Endothelial cell of umbilical vein (primary cell): ENCODE results near the gene KIAA1549. TPM values are rescaled to one million over a fixed set of nuclear protein-coding genes. Genes with fewer than 3 reads are reported as not detected.

Experiments
- BruUV-seq: library from RNA; stranded (reverse); fragments of 400-500 nt; replicated peaks from 2 replicates; lab custom pipeline; 2021; lab: Mats Ljungman, UMichigan
- CTCF ChIA-PET: fragments of 300-600, 350-600 bp; sonication (Branson Sonifier 250); formaldehyde crosslinking; loops from one replicate; lab custom pipeline; 2021; ENCODE audit warnings: antibody characterized with exemption, inconsistent platforms; lab: Charles Lee
- POLR2A ChIA-PET: fragments of 300-600, 350-600 bp; sonication (Branson Sonifier 250); formaldehyde crosslinking; loops from one replicate; lab custom pipeline; 2021; ENCODE audit warnings: antibody characterized with exemption, inconsistent platforms; lab: Charles Lee
- DNase-seq: peaks from one replicate; pipeline ENCODE4 v3.0.0-alpha.2; 2011; ENCODE audit warnings: low read depth, low spot score
- FAIRE-seq: peaks from 2 replicates; lab custom pipeline; 2011; peaks lifted over from hg19 to GRCh38; lab: Jason Lieb, UNC
- H2AFZ ChIP-seq: 2 replicates; pipeline ENCODE4 v1.6.0; 2012; ENCODE audit warnings: low read depth, low read length, control low read depth, inconsistent platforms
- H3K27ac ChIP-seq: 2 replicates; pipeline ENCODE4 v1.5.1; 2011; ENCODE audit warnings: low read depth, mild to moderate bottlenecking, control low read depth, low read length, moderate library complexity; ENCODE audit not compliant: insufficient read depth
- H3K27me3 ChIP-seq, 2 experiments: 2 replicates each; pipeline versions ENCODE4 v1.6.0 to v1.6.1; 2011; ENCODE audit warnings: low read length in 2 of 2, mixed read lengths in 1 of 2; ENCODE audit not compliant: control insufficient read depth in 2 of 2, insufficient read depth in 2 of 2
- H3K36me3 ChIP-seq, 2 experiments: 2 replicates in 1 of 2; 3 replicates in 1 of 2; pipeline ENCODE4 v1.5.1; 2011; ENCODE audit warnings: low read length in 2 of 2, mild to moderate bottlenecking in 1 of 2, moderate library complexity in 1 of 2; ENCODE audit not compliant: control insufficient read depth in 2 of 2, insufficient read depth in 2 of 2; ENCODE audit errors: extremely low read depth in 1 of 2
- H3K4me1 ChIP-seq: 3 replicates; pipeline ENCODE4 v1.5.1; 2011; ENCODE audit warnings: mild to moderate bottlenecking, low read length; ENCODE audit not compliant: control insufficient read depth, insufficient read depth; ENCODE audit errors: extremely low read depth
- H3K4me2 ChIP-seq: 2 replicates; pipeline ENCODE4 v1.6.1; 2011; ENCODE audit warnings: low read length, control low read depth, mixed read lengths; ENCODE audit not compliant: insufficient read depth
- H3K4me3 ChIP-seq, 3 experiments: fragments of 200-600 bp in 1 of 3; sonication (generic), shearing (Covaris generic) in 1 of 3; replicated peaks in 1 of 3; 2 replicates each; pipeline ENCODE4 v1.5.1; 2011 to 2016; ENCODE audit warnings: control low read depth in 3 of 3, low read length in 3 of 3, mild to moderate bottlenecking in 2 of 3, inconsistent platforms in 1 of 3, low read depth in 1 of 3, moderate library complexity in 1 of 3; ENCODE audit not compliant: insufficient read depth in 1 of 3
- H3K79me2 ChIP-seq: 2 replicates; pipeline ENCODE4 v1.6.0; 2012; ENCODE audit warnings: low read length, inconsistent platforms; ENCODE audit not compliant: control insufficient read depth, insufficient read depth
- H3K9ac ChIP-seq: replicated peaks from 2 replicates; pipeline ENCODE3; 2011; ENCODE audit warnings: low read length, control low read depth; ENCODE audit not compliant: insufficient read depth; ENCODE audit errors: extremely low read depth
- H3K9me1 ChIP-seq: replicated peaks from 3 replicates; pipeline ENCODE4 v1.6.0; 2011; ENCODE audit warnings: mild to moderate bottlenecking, low read length; ENCODE audit not compliant: control insufficient read depth, insufficient read depth; ENCODE audit errors: extremely low read depth
- H3K9me3 ChIP-seq: replicated peaks from 2 replicates; pipeline ENCODE4 v1.5.1; 2012; ENCODE audit warnings: low read length, inconsistent platforms; ENCODE audit not compliant: control insufficient read depth, insufficient read depth
- H4K20me1 ChIP-seq: replicated peaks from 2 replicates; pipeline ENCODE3; 2011; ENCODE audit warnings: mild to moderate bottlenecking, low read length; ENCODE audit not compliant: control insufficient read depth, insufficient read depth; ENCODE audit errors: extremely low read depth
- FOS ChIP-seq: IDR thresholded peaks from 2 replicates; pipeline ENCODE4 v1.6.1; 2011; ENCODE audit warnings: mild to moderate bottlenecking, low read length, moderate library complexity, borderline replicate concordance; ENCODE audit not compliant: insufficient read depth
- GATA2 ChIP-seq: IDR thresholded peaks from 2 replicates; pipeline ENCODE4 v1.7.0; 2011; ENCODE audit warnings: low read depth, mild to moderate bottlenecking, moderate library complexity, mixed read lengths, low read length; ENCODE audit not compliant: insufficient read length, insufficient read depth
- MYC ChIP-seq: IDR thresholded peaks from one replicate; pipeline ENCODE4 v1.6.1; 2011; ENCODE audit warnings: mild to moderate bottlenecking, low read depth, low read length
- POLR2AphosphoS5 ChIP-seq: IDR thresholded peaks from 2 replicates; pipeline ENCODE4 v1.6.1; 2012; ENCODE audit warnings: low read depth, mild to moderate bottlenecking, control low read depth, low read length, moderate library complexity; ENCODE audit not compliant: insufficient read depth
- dilution Hi-C: fragments of 300-500 bp; cut with MboI; formaldehyde crosslinking; loops from one replicate; pipeline ENCODE4 v1.15.0; 2019; ENCODE audit warnings: low sequenced_read_pairs; ENCODE audit not compliant: extremely low pct_ligation_motif_present
- intact Hi-C: fragments of 100-400 bp; cut with micrococcal nuclease; formaldehyde crosslinking; loops from one replicate; pipeline ENCODE4 v1.10.0; 2022
- polyA plus RNA-seq, 4 experiments: library from polyadenylated mRNA; depleted of rRNA in 3 of 4; stranded (reverse) in 3 of 4; unstranded in 1 of 4; fragments of >200 nt; gene quantifications; 2 replicates each; pipeline versions ENCODE4 v1.2.1 to v1.2.3, GENCODE V29; 2011 to 2012; ENCODE audit warnings: missing spikeins in 1 of 4
- total RNA-seq: library from RNA; stranded (reverse); gene quantifications from 2 replicates; pipeline ENCODE4 v1.2.3, GENCODE V29; 2021
- TF ChIP-seq, protein P1 (sequence below): IDR thresholded peaks from 2 replicates; pipeline ENCODE4 v1.6.1; 2011; ENCODE audit not compliant: insufficient read depth, insufficient read length
- TF ChIP-seq, protein P2 (sequence below), 2 donors: IDR thresholded peaks; 1 replicate in 1 of 2; 2 replicates in 1 of 2; pipeline ENCODE4 v1.5.1; 2011; ENCODE audit warnings: low read length in 2 of 2, mild to moderate bottlenecking in 2 of 2, moderate library complexity in 2 of 2, control low read depth in 1 of 2, inconsistent platforms in 1 of 2, low read depth in 1 of 2; ENCODE audit not compliant: insufficient read depth in 1 of 2; ENCODE audit errors: extremely low read depth in 1 of 2

KIAA1549 gene
- total and polyA plus RNA-seq, 2 donors (not counting 3 experiments of a cell fraction or from before 2014, with no cell fraction given) = 4.6 to 10.9 TPM

DNA sequence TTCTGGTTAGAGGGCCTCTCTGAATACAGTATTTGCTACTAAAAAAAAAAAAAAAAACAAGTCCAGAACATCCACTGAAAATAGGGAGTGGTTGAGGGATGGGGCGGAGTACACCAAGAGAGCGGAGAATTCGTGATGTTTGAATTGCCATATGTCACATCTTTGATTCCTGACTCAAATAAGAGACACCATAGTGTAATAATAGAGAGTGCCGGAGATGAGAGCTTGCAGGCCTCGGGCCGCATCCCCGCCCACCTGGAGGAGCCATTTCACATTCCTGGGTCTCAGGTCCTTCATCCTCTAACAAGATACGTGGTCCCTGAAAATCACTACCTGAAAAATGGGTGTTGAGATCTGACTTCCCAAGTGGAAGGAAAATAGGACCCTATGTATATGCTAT is 46.8 kb downstream of the KIAA1549 start:
- Histone ChIP-seq H3K36me3 (no peaks in the 10 kb centered on the region), H3K4me1 (peaks cover 37% of the 10 kb centered on the region), H3K4me3 (no peak overlapping the region), H3K79me2 (peaks cover 2% of the 10 kb centered on the region), H3K4me2 (peak overlapping the region; percentile 75), H2AFZ (no peak overlapping the region), H3K27me3 (no peaks in the 10 kb centered on the region), H3K9me1 (no peaks in the 10 kb centered on the region), H4K20me1 (no peaks in the 10 kb centered on the region), H3K9ac (peak overlapping the region; percentile 77), H3K9me3 (no peaks in the 10 kb centered on the region), H3K27ac (peak overlapping the region; percentile 88)
- BruUV-seq = no TSS peak
- dilution Hi-C loops = no loop called here
- TF ChIP-seq MYC (no peak), FOS (no peak), POLR2AphosphoS5 (no peak), GATA2 (no peak)
- TF ChIP-seq, protein P1, sequence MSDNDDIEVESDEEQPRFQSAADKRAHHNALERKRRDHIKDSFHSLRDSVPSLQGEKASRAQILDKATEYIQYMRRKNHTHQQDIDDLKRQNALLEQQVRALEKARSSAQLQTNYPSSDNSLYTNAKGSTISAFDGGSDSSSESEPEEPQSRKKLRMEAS = no peak
- TF ChIP-seq, protein P2, sequence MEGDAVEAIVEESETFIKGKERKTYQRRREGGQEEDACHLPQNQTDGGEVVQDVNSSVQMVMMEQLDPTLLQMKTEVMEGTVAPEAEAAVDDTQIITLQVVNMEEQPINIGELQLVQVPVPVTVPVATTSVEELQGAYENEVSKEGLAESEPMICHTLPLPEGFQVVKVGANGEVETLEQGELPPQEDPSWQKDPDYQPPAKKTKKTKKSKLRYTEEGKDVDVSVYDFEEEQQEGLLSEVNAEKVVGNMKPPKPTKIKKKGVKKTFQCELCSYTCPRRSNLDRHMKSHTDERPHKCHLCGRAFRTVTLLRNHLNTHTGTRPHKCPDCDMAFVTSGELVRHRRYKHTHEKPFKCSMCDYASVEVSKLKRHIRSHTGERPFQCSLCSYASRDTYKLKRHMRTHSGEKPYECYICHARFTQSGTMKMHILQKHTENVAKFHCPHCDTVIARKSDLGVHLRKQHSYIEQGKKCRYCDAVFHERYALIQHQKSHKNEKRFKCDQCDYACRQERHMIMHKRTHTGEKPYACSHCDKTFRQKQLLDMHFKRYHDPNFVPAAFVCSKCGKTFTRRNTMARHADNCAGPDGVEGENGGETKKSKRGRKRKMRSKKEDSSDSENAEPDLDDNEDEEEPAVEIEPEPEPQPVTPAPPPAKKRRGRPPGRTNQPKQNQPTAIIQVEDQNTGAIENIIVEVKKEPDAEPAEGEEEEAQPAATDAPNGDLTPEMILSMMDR (IDR thresholded peaks at IDR 0.05; ENCODE audit: extremely low read depth in 1 of 2, insufficient read depth in 1 of 2, low read depth in 1 of 2, low read length in 2 of 2) = no peak
- ChIA-PET POLR2A (interaction anchor here (0.5 to 0.7 kb wide), 2 partner anchors 141 to 1125 kb away, joined by 4 to 8 read pairs; no protein-coding TSS in a partner anchor), CTCF (interaction anchor here (0.6 to 2.9 kb wide), 6 partner anchors 9 to 141 kb away, joined by 3 to 17 read pairs (median 6); partner anchors contain the start of gene KIAA1549)
- intact Hi-C loops = no loop called here
- no peak for DNase-seq
- no peak for FAIRE-seq
